Common myeloid progenitor, CD34-positive (primary cell): Measurements from ENCODE around the gene SEC24B. TPM values are rescaled to one million over a fixed set of nuclear protein-coding genes. Genes with fewer than 3 reads are reported as not detected.

Experiments used
- CTCF ChIA-PET: fragments of 350-600 bp; sonication (Branson Sonifier 250); formaldehyde crosslinking; loops from one replicate; lab custom pipeline; 2021; ENCODE audit warnings: antibody characterized with exemption; lab: Charles Lee
- POLR2A ChIA-PET: fragments of 350-600 bp; sonication (Branson Sonifier 250); formaldehyde crosslinking; loops from one replicate; lab custom pipeline; 2021; ENCODE audit warnings: antibody characterized with exemption; lab: Charles Lee
- DNase-seq, 3 donors: peaks; one replicate each; pipeline versions ENCODE4 v3.0.0 to v3.0.0-alpha.2; 2013
- H3K27ac ChIP-seq, 2 experiments: 1 replicate in 1 of 2; 2 replicates in 1 of 2; pipeline ENCODE4 v1.7.0; 2013; ENCODE audit warnings: inconsistent platforms in 2 of 2, low read length in 2 of 2, mild to moderate bottlenecking in 2 of 2, low read depth in 1 of 2, moderate library complexity in 1 of 2; ENCODE audit not compliant: severe bottlenecking in 2 of 2, insufficient read depth in 1 of 2, poor library complexity in 1 of 2
- H3K27me3 ChIP-seq, 5 experiments: replicated peaks in 2 of 5; 1 replicate in 3 of 5; 2 replicates in 2 of 5; pipeline versions ENCODE4 v1.6.1 to v1.7.0; 2013; ENCODE audit warnings: low read length in 4 of 5, mild to moderate bottlenecking in 2 of 5, moderate library complexity in 2 of 5, inconsistent platforms in 1 of 5; ENCODE audit not compliant: insufficient read depth in 5 of 5, control insufficient read depth in 4 of 5
- H3K36me3 ChIP-seq, 4 experiments: 1 replicate in 2 of 4; 2 replicates in 2 of 4; pipeline versions ENCODE4 v1.6.1 to v1.7.0; 2013; ENCODE audit warnings: low read length in 3 of 4, control low read depth in 1 of 4, mild to moderate bottlenecking in 1 of 4; ENCODE audit not compliant: control insufficient read depth in 4 of 4, insufficient read depth in 4 of 4
- H3K4me1 ChIP-seq, 4 experiments: 1 replicate in 3 of 4; 2 replicates in 1 of 4; pipeline versions ENCODE4 v1.6.1 to v1.7.1; 2013; ENCODE audit warnings: low read length in 3 of 4, mild to moderate bottlenecking in 3 of 4, control low read depth in 1 of 4, inconsistent platforms in 1 of 4, moderate library complexity in 1 of 4; ENCODE audit not compliant: control insufficient read depth in 4 of 4, insufficient read depth in 4 of 4; ENCODE audit errors: control extremely low read depth in 1 of 4
- H3K4me3 ChIP-seq, 7 experiments: 1 replicate in 4 of 7; 2 replicates in 3 of 7; pipeline versions ENCODE4 v1.5.1 to v1.7.0; 2013; ENCODE audit warnings: mild to moderate bottlenecking in 7 of 7, low read length in 6 of 7, moderate library complexity in 6 of 7, inconsistent platforms in 2 of 7, low read depth in 2 of 7, control low read depth in 1 of 7; ENCODE audit not compliant: insufficient read depth in 4 of 7, control insufficient read depth in 1 of 7; ENCODE audit errors: extremely low read depth in 1 of 7
- H3K9me3 ChIP-seq, 5 experiments: 1 replicate in 4 of 5; 2 replicates in 1 of 5; pipeline versions ENCODE4 v1.6.1 to v1.7.1; 2013; ENCODE audit warnings: low read length in 4 of 5, mild to moderate bottlenecking in 2 of 5, inconsistent platforms in 1 of 5, low read depth in 1 of 5, moderate library complexity in 1 of 5; ENCODE audit not compliant: control insufficient read depth in 4 of 5, insufficient read depth in 2 of 5; ENCODE audit errors: control extremely low read depth in 1 of 5
- WGBS: methylation state at CpG from one replicate; pipeline ENCODE4 v1.1.5; 2013; ENCODE audit not compliant: insufficient coverage; 5-methylcytosine and 5-hydroxymethylcytosine counted together
- polyA plus RNA-seq: library from polyadenylated mRNA; unstranded; fragments of 120-200 nt; gene quantifications from one replicate; pipeline ENCODE4 v1.2.1, GENCODE V29; 2013

The SEC24B gene
- polyA plus RNA-seq: 24.7 TPM

DNA sequence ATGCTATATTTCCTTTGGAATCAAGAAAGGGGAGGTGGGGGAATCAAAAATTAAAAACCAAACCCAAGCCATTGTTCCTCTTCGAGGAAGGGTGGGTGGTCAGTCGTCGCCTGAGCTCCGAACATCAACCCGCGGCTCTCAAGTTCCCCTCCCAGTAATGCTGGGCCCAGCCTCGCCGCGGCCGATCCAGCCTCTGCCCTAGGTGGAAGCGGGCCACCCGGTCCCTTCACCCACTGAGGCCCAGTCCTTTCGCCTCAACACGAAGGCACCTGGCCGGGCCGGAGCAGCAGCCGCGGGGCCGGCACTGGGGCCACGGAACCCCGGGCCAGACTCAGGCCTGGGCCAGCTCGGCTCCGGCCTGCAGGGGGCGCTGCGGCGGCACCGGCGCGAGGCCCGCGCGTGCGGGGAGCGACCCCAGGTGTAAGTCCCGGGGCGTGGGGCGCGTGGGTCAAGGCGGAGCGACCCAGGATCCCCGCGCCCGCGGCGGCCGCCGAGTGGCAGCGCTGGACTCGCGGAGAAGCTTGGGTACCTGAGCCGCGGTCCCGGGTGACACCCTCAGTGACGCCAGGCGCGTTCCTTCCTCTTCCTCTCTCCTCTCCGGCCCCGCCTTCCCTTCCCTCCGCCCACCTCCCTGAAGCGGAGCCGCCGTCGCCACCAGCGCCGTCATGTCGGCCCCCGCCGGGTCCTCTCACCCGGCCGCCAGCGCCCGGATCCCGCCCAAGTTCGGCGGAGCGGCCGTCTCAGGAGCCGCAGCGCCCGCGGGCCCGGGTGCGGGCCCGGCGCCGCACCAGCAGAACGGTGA lies at the start of gene SEC24B:
SEC24B (plus strand) TSS at position 611 of the 802 bp plus-strand sequence; CDS start at position 666, 55 bp downstream.
- no peaks in the 10 kb centered on the region for H3K27me3 ChIP-seq
- H3K4me1 ChIP-seq: peaks cover 21 to 36% (median 29%) of the 10 kb centered on the region in 4 experiments
- ChIA-PET POLR2A (no interaction called here), CTCF (interaction anchor here (0.6 to 2.4 kb wide), 32 partner anchors 8 to 392 kb away, joined by 3 to 9 read pairs (median 4); partner anchors contain the start of gene CASP6)
- 0% methylated on average over 72 of the region's 87 CpGs for WGBS
- peak; percentile 88 to 93 (median 91) for DNase-seq
- H3K4me3 ChIP-seq: peak within 1 kb of the TSS; percentile 80 to 93 (median 84)
- peaks cover 0 to 5% (median 0%) of the 10 kb centered on the region in 4 experiments for H3K36me3 ChIP-seq
- peak within 1 kb of the TSS; percentile 86 to 93 for H3K27ac ChIP-seq
- H3K9me3 ChIP-seq: no peaks in the 10 kb centered on the region

DNA sequence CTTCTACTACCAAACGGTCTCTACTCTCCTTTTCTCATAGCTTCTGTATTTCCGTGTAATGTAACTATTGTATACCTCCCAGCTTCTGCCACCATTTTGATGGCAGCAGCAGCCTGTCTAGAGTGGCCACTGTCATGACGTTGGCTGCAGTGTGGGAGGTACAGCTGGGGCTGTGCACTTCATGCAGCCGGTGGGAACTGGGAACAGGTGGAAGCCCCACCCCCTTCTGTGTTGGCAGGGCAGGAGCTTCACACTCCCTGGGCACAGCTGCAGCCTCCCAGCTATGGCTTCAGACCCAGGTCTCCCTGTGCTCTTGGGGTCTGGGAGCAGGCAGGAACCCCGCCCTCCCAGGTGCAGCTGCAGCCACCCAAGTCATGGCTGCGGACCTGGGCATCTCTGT lies 49.8 kb upstream of the SEC24B start:
- Histone ChIP-seq H3K4me3 (no peak overlapping the region), H3K9me3 (no peaks in the 10 kb centered on the region), H3K4me1 (no peaks in the 10 kb centered on the region), H3K27ac (no peak overlapping the region), H3K36me3 (no peaks in the 10 kb centered on the region), H3K27me3 (peaks cover 0 to 69% (median 17%) of the 10 kb centered on the region in 5 experiments)
- no peak for DNase-seq
- WGBS: 98% methylated on average over 5 of the region's 6 CpGs
- ChIA-PET CTCF (no interaction called here), POLR2A (no interaction called here)

DNA sequence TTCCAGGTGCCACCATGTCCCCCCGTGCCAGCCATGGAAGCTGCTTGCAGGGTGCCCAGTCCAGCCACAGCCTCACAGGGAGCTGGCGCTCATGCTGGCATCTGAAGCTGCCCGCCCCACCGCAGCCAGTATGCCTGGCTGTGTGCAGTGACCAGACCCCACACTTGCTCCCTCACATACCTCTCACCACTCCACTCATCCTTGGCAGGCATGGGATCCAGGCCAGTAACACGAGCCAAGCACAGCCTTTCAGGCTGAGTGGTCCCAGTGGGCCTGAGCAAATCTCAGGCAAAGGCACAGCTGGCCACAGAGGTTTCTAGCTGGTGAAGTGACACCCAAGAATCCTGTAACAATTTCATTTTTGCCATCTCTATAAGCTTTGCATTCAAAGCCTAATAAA lies 48.4 kb upstream of the SEC24B start:
- Histone ChIP-seq H3K27ac (no peak overlapping the region), H3K9me3 (no peaks in the 10 kb centered on the region), H3K4me3 (no peak overlapping the region), H3K27me3 (peaks cover 0 to 70% (median 18%) of the 10 kb centered on the region in 5 experiments), H3K4me1 (no peaks in the 10 kb centered on the region), H3K36me3 (no peaks in the 10 kb centered on the region)
- ChIA-PET POLR2A (interaction anchor here (0.7 kb wide), 1 partner anchor 12 kb away, joined by 3 read pairs; no protein-coding TSS in a partner anchor), CTCF (interaction anchor here (1.1 to 1.4 kb wide), 2 partner anchors 9 to 10 kb away, joined by 3 to 4 read pairs; no protein-coding TSS in a partner anchor)
- 100% methylated on average over 4 of the region's 5 CpGs for WGBS
- DNase-seq: no peak

DNA sequence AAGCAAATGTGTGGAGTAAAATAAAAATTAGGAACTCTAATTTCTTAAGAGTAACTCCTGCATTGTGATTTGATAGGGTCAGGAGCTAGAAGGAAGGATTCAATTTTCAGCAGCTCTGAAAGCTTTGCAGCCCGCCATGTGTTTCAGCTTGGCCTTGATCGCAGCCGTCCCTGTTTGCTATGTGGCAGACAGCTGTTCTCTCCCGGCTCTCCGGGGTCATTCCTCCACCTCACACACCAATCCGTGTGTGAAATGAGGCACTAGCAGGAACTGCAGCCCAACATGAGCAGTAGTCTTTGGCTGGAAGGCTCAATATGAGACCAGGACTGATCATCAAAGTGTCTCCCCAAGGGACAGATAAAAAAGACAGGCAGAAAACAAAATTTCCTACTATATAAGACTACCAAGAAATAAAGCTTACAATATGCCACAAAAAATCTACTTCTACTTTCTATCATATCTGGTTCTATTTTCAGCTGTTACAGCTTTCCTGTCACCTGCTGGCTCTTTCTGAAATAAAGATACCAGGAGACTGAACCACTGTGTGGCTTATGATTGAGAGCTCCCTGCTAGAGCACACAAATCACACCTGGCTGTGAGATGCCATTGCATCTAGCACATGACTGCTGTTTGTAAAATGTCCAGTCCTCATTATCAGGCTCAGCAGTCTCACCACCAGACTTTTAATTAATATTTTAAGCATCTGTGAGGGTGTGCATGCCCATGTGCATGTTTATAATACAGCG lies 44.1 kb upstream of the SEC24B start:
- Histone ChIP-seq H3K4me3 (no peak overlapping the region), H3K27ac (no peak overlapping the region), H3K36me3 (no peaks in the 10 kb centered on the region), H3K27me3 (peaks cover 0 to 52% (median 15%) of the 10 kb centered on the region in 5 experiments), H3K9me3 (no peaks in the 10 kb centered on the region), H3K4me1 (no peaks in the 10 kb centered on the region)
- DNase-seq: peak in 1 of 3 donors; percentile 3
- WGBS: 100% methylated on average over 1 of the region's 7 CpGs
- ChIA-PET POLR2A (no interaction called here), CTCF (interaction anchor here (0.7 kb wide), 1 partner anchor 26 kb away, joined by 3 read pairs; no protein-coding TSS in a partner anchor)

DNA sequence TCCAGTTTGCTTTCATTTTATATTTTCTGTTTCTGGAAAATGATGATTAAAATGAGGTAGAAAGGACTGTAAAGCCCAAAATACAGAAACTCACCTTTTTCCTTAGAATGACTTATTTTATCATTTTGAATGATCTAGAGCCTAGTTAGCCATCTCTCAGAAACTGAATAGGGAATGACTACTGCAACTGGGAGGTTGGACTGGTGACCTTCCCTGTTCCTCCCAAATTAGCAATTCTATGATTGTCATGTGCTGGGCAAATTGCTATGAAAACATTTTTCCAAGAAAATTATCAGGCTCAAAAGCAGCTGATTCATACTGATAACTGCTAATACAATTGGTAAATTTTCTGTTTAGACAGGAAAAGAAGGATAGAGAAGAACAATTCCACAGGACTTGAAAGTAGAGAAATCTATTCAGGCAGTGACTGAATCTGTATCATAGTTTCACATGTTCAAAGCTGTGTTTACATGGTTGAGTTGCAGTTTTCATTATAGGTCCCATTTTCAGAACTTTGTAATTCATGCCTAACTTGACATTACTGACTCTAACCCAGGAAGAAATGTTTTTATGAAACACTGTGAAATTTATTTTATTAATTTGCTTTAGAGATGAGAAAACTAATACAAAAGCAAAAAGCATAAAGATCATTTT lies 43.4 kb upstream of the SEC24B start:
- Histone ChIP-seq H3K27ac (no peak overlapping the region), H3K4me3 (no peak overlapping the region), H3K27me3 (peaks cover 0 to 45% (median 15%) of the 10 kb centered on the region in 5 experiments), H3K9me3 (no peaks in the 10 kb centered on the region), H3K36me3 (no peaks in the 10 kb centered on the region), H3K4me1 (no peaks in the 10 kb centered on the region)
- no peak for DNase-seq
- CTCF ChIA-PET: no interaction called here
- POLR2A ChIA-PET: no interaction called here

DNA sequence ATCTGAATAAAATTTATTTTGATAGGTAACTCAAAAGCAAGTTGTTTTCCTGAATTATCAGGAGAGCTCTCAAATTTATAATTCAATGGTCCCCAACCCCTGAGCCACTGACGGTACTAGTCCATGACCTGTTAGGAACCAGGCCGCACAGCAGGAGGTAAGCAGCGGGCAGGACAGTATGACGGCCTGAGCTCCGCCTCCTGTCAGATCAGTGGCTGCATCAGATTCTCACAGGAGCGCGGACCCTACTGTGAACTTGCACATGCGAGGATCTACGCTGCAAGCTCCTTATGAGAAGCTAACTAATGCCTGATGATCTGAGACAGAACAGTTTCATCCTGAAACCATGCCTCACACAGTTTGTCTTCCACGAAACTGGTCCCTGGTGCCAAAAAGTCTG lies 37.9 kb upstream of the SEC24B start:
- WGBS: 98% methylated on average over 9 of the region's 10 CpGs
- no peak overlapping the region for H3K27ac ChIP-seq
- ChIA-PET POLR2A (no interaction called here), CTCF (interaction anchor here (0.8 kb wide), 1 partner anchor 11 kb away, joined by 4 read pairs; no protein-coding TSS in a partner anchor)
- H3K4me1 ChIP-seq: no peaks in the 10 kb centered on the region
- H3K4me3 ChIP-seq: no peak overlapping the region
- no peaks in the 10 kb centered on the region for H3K9me3 ChIP-seq
- H3K27me3 ChIP-seq: peaks cover 0 to 40% (median 11%) of the 10 kb centered on the region in 5 experiments
- no peaks in the 10 kb centered on the region for H3K36me3 ChIP-seq
- no peak for DNase-seq
